HepG2 (cell line): Measurements from ENCODE around the gene ATP6V0A1. TPM values are rescaled to one million over a fixed set of nuclear protein-coding genes. Genes with fewer than 3 reads are reported as not detected.
A peak's percentile ranks its signal among the peaks of the same experiment; 100 is the strongest.

Experiments
- ATAC-seq: fragments of 200-7000 bp; cut with Tn5 transposase; 3 replicates; pipeline ENCODE4 v1.9.1; 2020; ENCODE audit warnings: mild to moderate bottlenecking, moderate library complexity
- BruUV-seq: library from RNA; stranded (reverse); fragments of 400-500 nt; replicated peaks from 2 replicates; lab custom pipeline; 2021; lab: Mats Ljungman, UMichigan
- CTCF ChIA-PET: fragments of 300-600 bp; formaldehyde crosslinking; extraction: SDS; loops from one replicate; lab custom pipeline; 2021; ENCODE audit warnings: low total read pairs, inconsistent platforms, low intra/inter-chr PET ratio; lab: Yijun Ruan, JAX
- POLR2A ChIA-PET: fragments of 350-600 bp; sonication (Branson Sonifier 250); formaldehyde crosslinking; loops from one replicate; lab custom pipeline; 2020; ENCODE audit warnings: antibody characterized with exemption, inconsistent platforms; lab: Yijun Ruan, JAX
- DNase-seq: peaks from one replicate; pipeline ENCODE4 v3.0.0-alpha.2; 2015; ENCODE audit warnings: low spot score
- FAIRE-seq: peaks from 3 replicates; lab custom pipeline; 2011; peaks lifted over from hg19 to GRCh38; lab: Jason Lieb, UNC
- H2AFZ ChIP-seq: one replicate; pipeline ENCODE4 v1.6.1; 2011; ENCODE audit warnings: low read length, inconsistent platforms
- H3K27ac ChIP-seq: fragments of 300-600 bp; 3 replicates; pipeline ENCODE4 v1.8.0; 2011; ENCODE audit warnings: mixed run types, mild to moderate bottlenecking, mixed read lengths, low read length, inconsistent platforms; ENCODE audit not compliant: insufficient read depth; ENCODE audit errors: extremely low read length
- H3K27me3 ChIP-seq, 2 experiments: fragments of 200-600 bp in 1 of 2; 2 replicates in 1 of 2; 3 replicates in 1 of 2; pipeline versions ENCODE4 v1.6.0 to v1.8.0; 2011; ENCODE audit warnings: low read length in 2 of 2, mild to moderate bottlenecking in 2 of 2, moderate library complexity in 2 of 2, inconsistent platforms in 1 of 2; ENCODE audit not compliant: insufficient read depth in 2 of 2, control insufficient read depth in 1 of 2
- H3K36me3 ChIP-seq, 2 experiments: fragments of 200-600 bp in 1 of 2; replicated peaks in 1 of 2; 2 replicates in 1 of 2; 3 replicates in 1 of 2; pipeline versions ENCODE4 v1.5.1 to v1.8.0; 2011; ENCODE audit warnings: low read length in 2 of 2, inconsistent platforms in 1 of 2; ENCODE audit not compliant: insufficient read depth in 2 of 2, control insufficient read depth in 1 of 2
- H3K4me1 ChIP-seq: 2 replicates; pipeline ENCODE4 v1.5.1; 2012; ENCODE audit warnings: low read length, inconsistent platforms; ENCODE audit not compliant: insufficient read depth
- H3K4me2 ChIP-seq: 2 replicates; pipeline ENCODE4 v1.6.0; 2011; ENCODE audit warnings: low read depth, low read length, inconsistent platforms
- H3K4me3 ChIP-seq, 3 experiments: fragments of 200-600 bp in 1 of 3; sonication (generic), shearing (Covaris generic) in 1 of 3; replicated peaks in 1 of 3; 2 replicates each; pipeline ENCODE4 v1.5.1; 2011 to 2016; ENCODE audit warnings: low read length in 3 of 3, inconsistent platforms in 2 of 3, low read depth in 2 of 3, mild to moderate bottlenecking in 2 of 3, control low read depth in 1 of 3, mixed read lengths in 1 of 3; ENCODE audit not compliant: insufficient read depth in 1 of 3
- H3K79me2 ChIP-seq: one replicate; pipeline ENCODE4 v1.6.1; 2011; ENCODE audit warnings: low read length, inconsistent platforms; ENCODE audit not compliant: insufficient read depth
- H3K9ac ChIP-seq: 2 replicates; pipeline ENCODE4 v1.6.0; 2011; ENCODE audit warnings: mild to moderate bottlenecking, low read depth, low read length, inconsistent platforms; ENCODE audit not compliant: insufficient read depth
- H3K9me3 ChIP-seq: 2 replicates; pipeline ENCODE4 v1.5.1; 2012; ENCODE audit warnings: mild to moderate bottlenecking, low read length
- H4K20me1 ChIP-seq: 2 replicates; pipeline ENCODE4 v1.6.0; 2011; ENCODE audit warnings: inconsistent platforms, mild to moderate bottlenecking, low read length, moderate library complexity; ENCODE audit not compliant: insufficient read depth
- GZF1 ChIP-seq: sonication (generic); formaldehyde crosslinking; IDR thresholded peaks from 2 replicates; pipeline ENCODE4 v1.5.1; 2020; ENCODE audit warnings: mild to moderate bottlenecking, missing genetic modification reagents
- RORA ChIP-seq: sonication (generic); formaldehyde crosslinking; IDR thresholded peaks from 2 replicates; pipeline ENCODE4 v1.5.0; 2020; ENCODE audit warnings: mild to moderate bottlenecking, missing genetic modification reagents, moderate library complexity
- ZNF180 ChIP-seq: sonication (generic); formaldehyde crosslinking; IDR thresholded peaks from 2 replicates; pipeline ENCODE4 v1.4.0; 2020; ENCODE audit warnings: low read depth, missing genetic modification reagents, borderline replicate concordance
- ZNF446 ChIP-seq: sonication (generic); formaldehyde crosslinking; IDR thresholded peaks from 2 replicates; pipeline ENCODE4 v1.5.0; 2020; ENCODE audit warnings: mild to moderate bottlenecking, missing genetic modification reagents
- ZNF547 ChIP-seq: sonication (generic); formaldehyde crosslinking; IDR thresholded peaks from 2 replicates; pipeline ENCODE4 v1.5.1; 2020; ENCODE audit warnings: mild to moderate bottlenecking, missing genetic modification reagents
- ZNF563 ChIP-seq: sonication (generic); formaldehyde crosslinking; IDR thresholded peaks from 2 replicates; pipeline ENCODE4 v1.8.0; 2022; ENCODE audit warnings: mild to moderate bottlenecking, moderate library complexity, missing genetic modification reagents
- ZNF607 ChIP-seq: sonication (generic); formaldehyde crosslinking; IDR thresholded peaks from 2 replicates; pipeline ENCODE4 v1.5.1; 2020; ENCODE audit warnings: missing genetic modification reagents, mild to moderate bottlenecking, borderline replicate concordance
- ZNF709 ChIP-seq: sonication (generic); formaldehyde crosslinking; IDR thresholded peaks from 2 replicates; pipeline ENCODE4 v1.5.0; 2020; ENCODE audit warnings: mild to moderate bottlenecking, missing genetic modification reagents
- ZNF737 ChIP-seq: sonication (generic); formaldehyde crosslinking; IDR thresholded peaks from 2 replicates; pipeline ENCODE4 v1.5.0; 2020; ENCODE audit warnings: missing genetic modification reagents, mild to moderate bottlenecking, borderline replicate concordance
- WGBS: methylation state at CpG from one replicate; pipeline ENCODE4 v1.1.6; 2017; ENCODE audit warnings: low lambda C conversion rate; 5-methylcytosine and 5-hydroxymethylcytosine counted together
- in situ Hi-C: cut with HindIII; loops from 2 replicates; pipeline ENCODE4 v1.10.0; 2017; ENCODE audit warnings: low pct_unique_long_range_greater_than_20kb; ENCODE audit not compliant: extremely low pct_ligation_motif_present
- intact Hi-C: fragments of 100-400 bp; cut with micrococcal nuclease; formaldehyde crosslinking; loops from one replicate; pipeline ENCODE4 v1.10.0; 2022; ENCODE audit not compliant: unreplicated experiment
- polyA plus RNA-seq, 8 experiments: library from polyadenylated mRNA; depleted of rRNA in 3 of 8; stranded (reverse) in 7 of 8; unstranded in 1 of 8; fragments of >200 nt; fragmentation: Illumina TruSeq in 4 of 8; extraction: Trizol in 4 of 8; gene quantifications; 2 replicates each; pipeline versions ENCODE4 v1.2.1 to v1.2.3, GENCODE V29; 2011 to 2016; ENCODE audit warnings: low read depth in 4 of 8, missing spikeins in 1 of 8, mixed read lengths in 1 of 8; ENCODE audit not compliant: insufficient read depth in 1 of 8
- total RNA-seq, 5 experiments: library from RNA; depleted of rRNA; stranded (reverse); fragments of >200 nt; fragmentation: Illumina TruSeq; extraction: Trizol; gene quantifications; 2 replicates each; pipeline ENCODE4 v1.2.3, GENCODE V29; 2016; ENCODE audit warnings: low read depth in 1 of 5
- TF ChIP-seq, protein P1 (sequence below): IDR thresholded peaks from 2 replicates; pipeline ENCODE4 v1.6.1; 2016; ENCODE audit warnings: low read depth
- TF ChIP-seq, protein P2 (sequence below): sonication (generic); formaldehyde crosslinking; IDR thresholded peaks from 2 replicates; pipeline ENCODE4 v1.8.0; 2023; ENCODE audit warnings: mild to moderate bottlenecking, missing genetic modification reagents
- TF ChIP-seq, protein P3 (sequence below): IDR thresholded peaks from 2 replicates; pipeline ENCODE4 v1.6.1; 2016; ENCODE audit warnings: control low read depth
- TF ChIP-seq, protein P4 (sequence below): sonication (generic); formaldehyde crosslinking; IDR thresholded peaks from 2 replicates; pipeline ENCODE4 v1.5.1; 2020; ENCODE audit warnings: missing genetic modification reagents, mild to moderate bottlenecking, borderline replicate concordance

The ATP6V0A1 gene
- total and polyA plus RNA-seq, 2 of the 13 experiments (the other 11 are each of a cell fraction or from before 2014, with no cell fraction given) = 27.9 to 54.1 TPM

DNA sequence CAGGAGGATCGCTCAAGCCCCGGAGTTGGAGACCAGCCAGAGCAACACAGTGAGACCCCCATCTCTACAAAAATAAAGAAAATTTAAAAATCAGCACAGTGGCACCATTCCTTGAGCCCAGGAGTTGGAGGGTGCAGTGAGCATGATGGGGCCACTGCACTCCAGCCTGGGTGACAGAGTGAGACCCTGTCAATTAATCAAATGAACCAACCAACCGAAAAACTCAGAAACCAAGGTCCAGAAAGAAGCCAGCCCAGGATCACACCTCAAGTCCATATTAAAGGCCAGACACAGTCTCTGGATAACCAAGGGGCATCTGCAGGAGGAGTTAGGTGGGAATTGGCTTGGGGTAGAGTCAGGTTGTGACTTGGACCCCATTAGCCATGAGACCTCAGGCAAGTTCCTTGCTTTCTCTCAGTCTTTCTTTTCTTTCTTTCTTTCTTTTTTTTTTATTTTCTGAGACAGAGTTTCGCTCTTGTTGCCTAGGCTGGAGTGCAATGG lies 96.5 kb downstream of the ATP6V0A1 start:
- DNase-seq = no peak
- intact Hi-C loops = no loop called here
- no peaks in the 10 kb centered on the region for H4K20me1 ChIP-seq
- no peaks in the 10 kb centered on the region for H3K36me3 ChIP-seq
- peaks cover 18% of the 10 kb centered on the region for H3K79me2 ChIP-seq
- ATAC-seq = peak; percentile 1; the same call in 2 of the 3 replicates
- ChIA-PET POLR2A (interaction anchor here (0.6 to 4.4 kb wide), 13 partner anchors 10 to 167 kb away, joined by 3 to 80 read pairs (median 12); partner anchors contain the start of genes COASY, MLX, NAGLU and PLEKHH3), CTCF (no interaction called here)
- peak overlapping the region; percentile 88 to 100 (median 94) for H3K4me3 ChIP-seq
- no peaks in the 10 kb centered on the region for H3K9me3 ChIP-seq
- in situ Hi-C loops = no loop called here
- FAIRE-seq = no peak
- no peak overlapping the region for H2AFZ ChIP-seq
- TF ChIP-seq ZNF607 (CRISPR knock-in tag) (0 out of 2 replicates have a peak, but pooled peaks have one; percentile 4), ZNF737 (0 out of 2 replicates have a peak, but pooled peaks have one; percentile 6), ZNF547 (CRISPR knock-in tag) (0 out of 2 replicates have a peak, but pooled peaks have one; percentile 6), RORA (CRISPR knock-in tag) (0 out of 2 replicates have a peak, but pooled peaks have one; percentile 41), ZNF180 (CRISPR knock-in tag) (0 out of 2 replicates have a peak, but pooled peaks have one; percentile 4), ZNF709 (CRISPR knock-in tag) (peak; percentile 2; the same call in 1 of the 2 replicates), ZNF563 (CRISPR knock-in tag) (0 out of 2 replicates have a peak, but pooled peaks have one; percentile 6), ZNF446 (CRISPR knock-in tag) (peak; percentile 20; the same call in 1 of the 2 replicates), GZF1 (CRISPR knock-in tag) (no peak)
- TF ChIP-seq, protein P1, sequence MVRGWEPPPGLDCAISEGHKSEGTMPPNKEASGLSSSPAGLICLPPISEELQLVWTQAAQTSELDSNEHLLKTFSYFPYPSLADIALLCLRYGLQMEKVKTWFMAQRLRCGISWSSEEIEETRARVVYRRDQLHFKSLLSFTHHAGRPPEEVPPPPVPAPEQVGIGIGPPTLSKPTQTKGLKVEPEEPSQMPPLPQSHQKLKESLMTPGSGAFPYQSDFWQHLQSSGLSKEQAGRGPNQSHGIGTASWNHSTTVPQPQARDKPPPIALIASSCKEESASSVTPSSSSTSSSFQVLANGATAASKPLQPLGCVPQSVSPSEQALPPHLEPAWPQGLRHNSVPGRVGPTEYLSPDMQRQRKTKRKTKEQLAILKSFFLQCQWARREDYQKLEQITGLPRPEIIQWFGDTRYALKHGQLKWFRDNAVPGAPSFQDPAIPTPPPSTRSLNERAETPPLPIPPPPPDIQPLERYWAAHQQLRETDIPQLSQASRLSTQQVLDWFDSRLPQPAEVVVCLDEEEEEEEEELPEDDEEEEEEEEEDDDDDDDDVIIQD (CRISPR knock-in tag) = no peak
- TF ChIP-seq, protein P2, sequence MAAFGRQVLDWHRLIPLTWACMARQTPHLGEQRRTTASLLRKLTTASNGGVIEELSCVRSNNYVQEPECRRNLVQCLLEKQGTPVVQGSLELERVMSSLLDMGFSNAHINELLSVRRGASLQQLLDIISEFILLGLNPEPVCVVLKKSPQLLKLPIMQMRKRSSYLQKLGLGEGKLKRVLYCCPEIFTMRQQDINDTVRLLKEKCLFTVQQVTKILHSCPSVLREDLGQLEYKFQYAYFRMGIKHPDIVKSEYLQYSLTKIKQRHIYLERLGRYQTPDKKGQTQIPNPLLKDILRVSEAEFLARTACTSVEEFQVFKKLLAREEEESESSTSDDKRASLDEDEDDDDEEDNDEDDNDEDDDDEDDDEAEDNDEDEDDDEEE (CRISPR knock-in tag) = 0 out of 2 replicates have a peak, but pooled peaks have one; percentile 60
- TF ChIP-seq, protein P3, sequence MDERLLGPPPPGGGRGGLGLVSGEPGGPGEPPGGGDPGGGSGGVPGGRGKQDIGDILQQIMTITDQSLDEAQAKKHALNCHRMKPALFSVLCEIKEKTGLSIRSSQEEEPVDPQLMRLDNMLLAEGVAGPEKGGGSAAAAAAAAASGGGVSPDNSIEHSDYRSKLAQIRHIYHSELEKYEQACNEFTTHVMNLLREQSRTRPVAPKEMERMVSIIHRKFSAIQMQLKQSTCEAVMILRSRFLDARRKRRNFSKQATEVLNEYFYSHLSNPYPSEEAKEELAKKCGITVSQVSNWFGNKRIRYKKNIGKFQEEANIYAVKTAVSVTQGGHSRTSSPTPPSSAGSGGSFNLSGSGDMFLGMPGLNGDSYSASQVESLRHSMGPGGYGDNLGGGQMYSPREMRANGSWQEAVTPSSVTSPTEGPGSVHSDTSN = no peak
- TF ChIP-seq, protein P4, sequence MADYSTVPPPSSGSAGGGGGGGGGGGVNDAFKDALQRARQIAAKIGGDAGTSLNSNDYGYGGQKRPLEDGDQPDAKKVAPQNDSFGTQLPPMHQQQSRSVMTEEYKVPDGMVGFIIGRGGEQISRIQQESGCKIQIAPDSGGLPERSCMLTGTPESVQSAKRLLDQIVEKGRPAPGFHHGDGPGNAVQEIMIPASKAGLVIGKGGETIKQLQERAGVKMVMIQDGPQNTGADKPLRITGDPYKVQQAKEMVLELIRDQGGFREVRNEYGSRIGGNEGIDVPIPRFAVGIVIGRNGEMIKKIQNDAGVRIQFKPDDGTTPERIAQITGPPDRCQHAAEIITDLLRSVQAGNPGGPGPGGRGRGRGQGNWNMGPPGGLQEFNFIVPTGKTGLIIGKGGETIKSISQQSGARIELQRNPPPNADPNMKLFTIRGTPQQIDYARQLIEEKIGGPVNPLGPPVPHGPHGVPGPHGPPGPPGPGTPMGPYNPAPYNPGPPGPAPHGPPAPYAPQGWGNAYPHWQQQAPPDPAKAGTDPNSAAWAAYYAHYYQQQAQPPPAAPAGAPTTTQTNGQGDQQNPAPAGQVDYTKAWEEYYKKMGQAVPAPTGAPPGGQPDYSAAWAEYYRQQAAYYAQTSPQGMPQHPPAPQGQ (CRISPR knock-in tag) = 0 out of 2 replicates have a peak, but pooled peaks have one; percentile 28
- peak overlapping the region; percentile 87 for H3K27ac ChIP-seq
- peak overlapping the region; percentile 97 for H3K9ac ChIP-seq
- peaks cover 52% of the 10 kb centered on the region for H3K4me1 ChIP-seq
- H3K4me2 ChIP-seq = peak overlapping the region; percentile 100
- H3K27me3 ChIP-seq = no peaks in the 10 kb centered on the region; a peak in 1 of 5 replicates
- WGBS = 24% methylated on average over 4 of the region's 4 CpGs
- TSS peak; percentile 93 for BruUV-seq
